OCI-LY1 (cell line): ENCODE data around the gene SPECC1L.
"Not testable (repeated sequence)": the region's sequence is repeated elsewhere in the genome, so short reads cannot be mapped to it uniquely, and the experiment has no call there.

Experiments used
- H2AFZ ChIP-seq: fragments of 200-600 bp; sonication (generic), shearing (Covaris generic); 2 replicates; pipeline ENCODE4 v1.6.0; 2014; ENCODE audit warnings: antibody characterized with exemption, mild to moderate bottlenecking, low read length
- H3F3A ChIP-seq: fragments of 200-600 bp; sonication (generic), shearing (Covaris generic); 2 replicates; pipeline ENCODE4 v1.6.0; 2014; ENCODE audit warnings: mild to moderate bottlenecking, antibody characterized with exemption, low read length, moderate library complexity; ENCODE audit not compliant: insufficient read depth
- H3K27ac ChIP-seq: fragments of 200-600 bp; sonication (generic); 2 replicates; pipeline ENCODE4 v1.5.1; 2014; ENCODE audit warnings: low read length, mixed run types, mild to moderate bottlenecking, low read depth; ENCODE audit not compliant: poor library complexity, severe bottlenecking
- H3K27me3 ChIP-seq: fragments of 200-600 bp; sonication (generic); 2 replicates; pipeline ENCODE4 v1.6.0; 2014; ENCODE audit warnings: antibody characterized with exemption, mild to moderate bottlenecking, low read length, moderate library complexity; ENCODE audit not compliant: insufficient read depth
- H3K36me3 ChIP-seq: fragments of 200-600 bp; sonication (generic); 2 replicates; pipeline ENCODE4 v1.6.1; 2014; ENCODE audit warnings: mild to moderate bottlenecking, antibody characterized with exemption, low read length, moderate library complexity, mixed read lengths; ENCODE audit not compliant: insufficient read depth
- H3K4me1 ChIP-seq: fragments of 200-600 bp; sonication (generic); 2 replicates; pipeline ENCODE4 v1.5.1; 2014; ENCODE audit warnings: mild to moderate bottlenecking, low read length, moderate library complexity; ENCODE audit not compliant: insufficient read depth, severe bottlenecking
- H3K4me2 ChIP-seq: fragments of 200-600 bp; sonication (generic), shearing (Covaris generic); 2 replicates; pipeline ENCODE4 v1.6.1; 2014; ENCODE audit warnings: low read length
- H3K4me3 ChIP-seq: fragments of 200-600 bp; sonication (generic); 2 replicates; pipeline ENCODE4 v1.5.1; 2014; ENCODE audit warnings: low read length, low read depth, mild to moderate bottlenecking, mixed read lengths; ENCODE audit not compliant: poor library complexity, severe bottlenecking
- H3K79me2 ChIP-seq: fragments of 200-600 bp; shearing (Covaris generic); 2 replicates; pipeline ENCODE4 v1.6.1; 2016; ENCODE audit warnings: mixed run types, low read length, mixed read lengths; ENCODE audit not compliant: insufficient read depth
- H3K9ac ChIP-seq: fragments of 200-600 bp; sonication (generic), shearing (Covaris generic); 2 replicates; pipeline ENCODE4 v1.6.1; 2014; ENCODE audit warnings: mild to moderate bottlenecking, low read length, mixed read lengths
- H3K9me2 ChIP-seq: fragments of 200-600 bp; sonication (generic), shearing (Covaris generic); 2 replicates; pipeline ENCODE4 v1.6.1; 2014; ENCODE audit warnings: low read depth, mild to moderate bottlenecking, low read length, mixed read lengths
- H3K9me3 ChIP-seq: fragments of 200-600 bp; shearing (Covaris generic); 2 replicates; pipeline ENCODE4 v1.6.1; 2014; ENCODE audit warnings: low read length, mixed read lengths
- H4K20me1 ChIP-seq: fragments of 200-600 bp; sonication (generic), shearing (Covaris generic); 2 replicates; pipeline ENCODE4 v1.6.0; 2016; ENCODE audit warnings: mild to moderate bottlenecking, low read length; ENCODE audit not compliant: insufficient read depth
- CTCF ChIP-seq: fragments of 200-600 bp; sonication (generic), shearing (Covaris generic); IDR thresholded peaks from 2 replicates; pipeline ENCODE4 v1.5.1; 2017; ENCODE audit warnings: mild to moderate bottlenecking, antibody characterized with exemption, low read length, moderate library complexity, mixed read lengths
- EZH2 ChIP-seq: fragments of 200-600 bp; sonication (generic), shearing (Covaris generic); IDR thresholded peaks from 2 replicates; pipeline ENCODE4 v1.8.0; 2017; ENCODE audit warnings: borderline replicate concordance, mixed run types, mild to moderate bottlenecking, antibody characterized with exemption, low read length, moderate library complexity, mixed read lengths

SPECC1L gene

DNA sequence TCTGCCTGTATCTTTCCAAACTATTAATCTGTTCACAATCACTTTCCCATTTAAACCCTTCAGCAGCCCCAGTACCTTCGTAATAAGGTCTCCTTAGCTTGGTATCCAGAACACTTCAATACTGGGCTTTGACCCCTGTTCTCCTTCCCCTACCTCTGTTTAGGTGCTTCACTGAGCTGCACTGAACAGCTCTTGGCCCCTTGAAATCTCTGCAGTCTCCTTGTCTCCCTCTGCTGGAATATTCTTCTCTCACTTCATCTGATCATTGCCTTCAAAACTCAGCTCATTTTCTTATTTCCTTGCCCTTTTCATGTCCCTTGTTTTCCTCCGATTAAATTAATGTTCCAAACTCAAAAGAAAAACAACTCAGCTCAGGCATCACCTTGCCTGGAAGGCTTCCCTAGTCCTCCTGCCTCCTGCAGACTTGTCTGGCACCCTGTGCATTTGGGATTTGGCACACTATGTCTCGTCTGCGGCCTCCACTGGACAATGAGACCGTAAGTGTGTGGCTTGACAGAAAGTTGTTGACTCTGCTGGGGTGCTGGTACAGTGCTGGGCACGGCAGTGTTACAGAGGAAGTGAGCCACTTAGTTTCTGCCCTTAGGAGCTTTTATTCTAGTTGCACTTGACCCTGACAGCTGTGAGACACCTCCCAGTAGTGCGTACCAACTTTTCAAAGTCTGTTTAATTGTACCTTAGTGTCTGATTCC is 4.2 kb downstream of the SPECC1L start:
- H3K9me3 ChIP-seq, H3K9ac ChIP-seq, H3F3A ChIP-seq, H4K20me1 ChIP-seq, H3K36me3 ChIP-seq, H3K27me3 ChIP-seq, H3K9me2 ChIP-seq, H2AFZ ChIP-seq: not testable (repeated sequence)
- peak overlapping the region; percentile 76 for H3K27ac ChIP-seq
- peak; percentile 16; the same call in 1 of the 2 replicates for TF ChIP-seq CTCF
- H3K4me1 ChIP-seq: peaks cover 31% of the 10 kb centered on the region
- H3K4me3 ChIP-seq: peak overlapping the region; percentile 95
- peaks cover 62% of the 10 kb centered on the region for H3K79me2 ChIP-seq
- H3K4me2 ChIP-seq: peak overlapping the region; percentile 85

DNA sequence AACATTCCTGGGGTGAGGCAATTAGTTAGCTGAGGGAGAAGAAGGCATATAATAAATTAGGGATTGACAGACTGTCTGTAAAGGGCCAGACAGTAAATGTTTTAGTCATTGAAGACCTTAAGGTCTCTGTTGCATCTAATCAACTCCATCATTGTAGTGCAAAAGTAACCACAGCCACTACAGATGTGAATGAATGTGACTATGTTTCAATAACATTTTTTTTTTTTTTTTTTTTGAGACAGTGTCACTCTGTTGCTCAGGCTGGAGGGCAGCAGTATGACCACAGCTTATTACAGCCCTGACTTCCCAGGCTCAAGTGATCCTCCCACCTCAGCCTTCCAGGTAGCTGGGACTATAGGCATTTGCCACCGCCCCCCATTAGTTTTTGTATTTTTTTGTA is 9.7 kb downstream of the SPECC1L start:
- not testable (repeated sequence) for H3K4me3 ChIP-seq, H3K4me2 ChIP-seq, H3F3A ChIP-seq, H2AFZ ChIP-seq, H3K27me3 ChIP-seq, H3K27ac ChIP-seq, H3K9me2 ChIP-seq, H3K9me3 ChIP-seq, H4K20me1 ChIP-seq, H3K9ac ChIP-seq
- Histone ChIP-seq H3K79me2 (peaks cover 72% of the 10 kb centered on the region), H3K4me1 (peaks cover 16% of the 10 kb centered on the region), H3K36me3 (peaks cover 17% of the 10 kb centered on the region; the same call in 1 of the 2 replicates)

DNA sequence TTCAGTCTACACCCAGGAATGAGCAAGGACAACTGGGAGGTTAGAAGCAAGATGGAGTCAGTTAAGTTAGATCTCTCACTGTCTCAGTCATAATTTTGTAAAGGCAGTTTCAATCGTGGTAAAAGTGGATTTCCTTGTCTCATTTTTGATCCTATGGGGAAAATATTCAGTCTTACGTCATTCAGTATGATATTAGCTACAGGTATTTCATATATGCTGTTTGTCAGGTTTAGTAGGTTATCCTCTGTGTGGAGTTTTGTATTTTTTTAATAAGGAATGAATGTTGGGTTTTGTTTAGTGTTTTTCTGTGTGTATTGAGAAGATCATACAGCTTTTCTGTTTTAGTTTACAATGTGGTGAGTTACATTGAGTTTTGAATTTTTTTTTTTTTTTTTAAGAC is 11.8 kb downstream of the SPECC1L start:
- H3K27ac ChIP-seq: no peak overlapping the region
- H3K9me2 ChIP-seq: no peaks in the 10 kb centered on the region
- peaks cover 4% of the 10 kb centered on the region; the same call in 1 of the 2 replicates for H4K20me1 ChIP-seq
- H3K9ac ChIP-seq: no peak overlapping the region
- H3K79me2 ChIP-seq: peaks cover 69% of the 10 kb centered on the region
- TF ChIP-seq EZH2 (no peak), CTCF (no peak)
- H2AFZ ChIP-seq: no peak overlapping the region
- no peaks in the 10 kb centered on the region for H3K9me3 ChIP-seq
- no peak overlapping the region for H3K4me3 ChIP-seq
- H3K4me2 ChIP-seq: no peak overlapping the region
- no peaks in the 10 kb centered on the region for H3F3A ChIP-seq
- peaks cover 19% of the 10 kb centered on the region; the same call in 1 of the 2 replicates for H3K36me3 ChIP-seq
- peaks cover 13% of the 10 kb centered on the region for H3K4me1 ChIP-seq
- no peaks in the 10 kb centered on the region for H3K27me3 ChIP-seq

DNA sequence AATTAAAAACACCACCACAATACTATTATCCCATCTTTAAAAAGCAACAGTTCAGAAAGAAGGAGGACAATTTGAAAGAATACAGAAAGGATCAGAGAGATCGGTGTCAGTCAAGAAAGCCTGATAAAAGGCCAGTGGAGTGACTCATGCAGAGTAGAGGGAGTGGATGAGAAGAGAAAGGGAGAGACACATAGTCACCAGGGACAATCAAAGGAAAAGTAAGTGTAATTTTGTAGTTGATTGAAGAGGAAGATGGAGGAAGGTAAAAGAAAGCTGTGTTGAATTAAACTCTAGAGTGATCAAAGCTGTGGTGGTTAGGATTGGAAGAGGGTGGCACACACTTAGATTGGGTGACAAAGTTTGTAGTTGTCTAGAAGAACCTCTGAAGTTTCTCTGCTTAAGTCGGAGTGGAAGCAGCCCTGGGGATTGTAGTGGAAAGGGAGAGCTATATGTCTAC is 14.1 kb downstream of the SPECC1L start:
- TF ChIP-seq CTCF (no peak), EZH2 (no peak)
- H4K20me1 ChIP-seq: peaks cover 4% of the 10 kb centered on the region; the same call in 1 of the 2 replicates
- no peak overlapping the region for H3K4me2 ChIP-seq
- no peak overlapping the region for H3K4me3 ChIP-seq
- no peaks in the 10 kb centered on the region for H3K27me3 ChIP-seq
- no peak overlapping the region for H2AFZ ChIP-seq
- no peak overlapping the region for H3K9ac ChIP-seq
- no peaks in the 10 kb centered on the region for H3F3A ChIP-seq
- no peaks in the 10 kb centered on the region for H3K9me2 ChIP-seq
- peaks cover 73% of the 10 kb centered on the region for H3K79me2 ChIP-seq
- no peak overlapping the region for H3K27ac ChIP-seq
- H3K4me1 ChIP-seq: peaks cover 25% of the 10 kb centered on the region
- H3K9me3 ChIP-seq: no peaks in the 10 kb centered on the region
- peaks cover 13% of the 10 kb centered on the region; the same call in 1 of the 2 replicates for H3K36me3 ChIP-seq
